ENCODE measurements around the gene USP20.

The USP20 gene

DNA sequence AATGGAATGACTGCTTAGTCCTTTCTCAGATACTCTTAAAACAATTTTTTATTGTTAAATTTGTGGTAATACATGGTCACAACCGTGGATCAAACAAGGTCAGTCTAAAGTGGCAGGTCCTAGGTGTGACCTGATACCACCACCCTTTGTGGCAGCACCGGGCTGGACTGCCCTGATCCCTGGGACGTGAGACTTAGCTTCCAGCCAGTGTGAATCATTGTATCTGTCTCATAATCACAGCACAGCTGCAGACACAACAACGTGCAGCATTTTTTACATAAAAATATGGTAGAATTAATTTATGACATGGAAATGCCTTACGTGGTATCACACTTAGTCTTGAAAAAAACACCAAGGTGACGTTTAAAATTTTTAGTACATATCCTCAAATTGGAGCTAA, 24.5 kb upstream of the USP20 start:
- ATAC-seq, result no peak
- no peak for TF ChIP-seq CSDC2 (CRISPR knock-in tag; IDR thresholded peaks at IDR 0.05)
- no peak for TF ChIP-seq PPARA (CRISPR knock-in tag; IDR thresholded peaks at IDR 0.05; ENCODE audit: borderline replicate concordance)
- no peak for TF ChIP-seq ESRRG (CRISPR knock-in tag; IDR thresholded peaks at IDR 0.05)
- TF ChIP-seq, protein P1, sequence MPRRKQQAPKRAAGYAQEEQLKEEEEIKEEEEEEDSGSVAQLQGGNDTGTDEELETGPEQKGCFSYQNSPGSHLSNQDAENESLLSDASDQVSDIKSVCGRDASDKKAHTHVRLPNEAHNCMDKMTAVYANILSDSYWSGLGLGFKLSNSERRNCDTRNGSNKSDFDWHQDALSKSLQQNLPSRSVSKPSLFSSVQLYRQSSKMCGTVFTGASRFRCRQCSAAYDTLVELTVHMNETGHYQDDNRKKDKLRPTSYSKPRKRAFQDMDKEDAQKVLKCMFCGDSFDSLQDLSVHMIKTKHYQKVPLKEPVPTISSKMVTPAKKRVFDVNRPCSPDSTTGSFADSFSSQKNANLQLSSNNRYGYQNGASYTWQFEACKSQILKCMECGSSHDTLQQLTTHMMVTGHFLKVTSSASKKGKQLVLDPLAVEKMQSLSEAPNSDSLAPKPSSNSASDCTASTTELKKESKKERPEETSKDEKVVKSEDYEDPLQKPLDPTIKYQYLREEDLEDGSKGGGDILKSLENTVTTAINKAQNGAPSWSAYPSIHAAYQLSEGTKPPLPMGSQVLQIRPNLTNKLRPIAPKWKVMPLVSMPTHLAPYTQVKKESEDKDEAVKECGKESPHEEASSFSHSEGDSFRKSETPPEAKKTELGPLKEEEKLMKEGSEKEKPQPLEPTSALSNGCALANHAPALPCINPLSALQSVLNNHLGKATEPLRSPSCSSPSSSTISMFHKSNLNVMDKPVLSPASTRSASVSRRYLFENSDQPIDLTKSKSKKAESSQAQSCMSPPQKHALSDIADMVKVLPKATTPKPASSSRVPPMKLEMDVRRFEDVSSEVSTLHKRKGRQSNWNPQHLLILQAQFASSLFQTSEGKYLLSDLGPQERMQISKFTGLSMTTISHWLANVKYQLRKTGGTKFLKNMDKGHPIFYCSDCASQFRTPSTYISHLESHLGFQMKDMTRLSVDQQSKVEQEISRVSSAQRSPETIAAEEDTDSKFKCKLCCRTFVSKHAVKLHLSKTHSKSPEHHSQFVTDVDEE (CRISPR knock-in tag; IDR thresholded peaks at IDR 0.05), result no peak

DNA sequence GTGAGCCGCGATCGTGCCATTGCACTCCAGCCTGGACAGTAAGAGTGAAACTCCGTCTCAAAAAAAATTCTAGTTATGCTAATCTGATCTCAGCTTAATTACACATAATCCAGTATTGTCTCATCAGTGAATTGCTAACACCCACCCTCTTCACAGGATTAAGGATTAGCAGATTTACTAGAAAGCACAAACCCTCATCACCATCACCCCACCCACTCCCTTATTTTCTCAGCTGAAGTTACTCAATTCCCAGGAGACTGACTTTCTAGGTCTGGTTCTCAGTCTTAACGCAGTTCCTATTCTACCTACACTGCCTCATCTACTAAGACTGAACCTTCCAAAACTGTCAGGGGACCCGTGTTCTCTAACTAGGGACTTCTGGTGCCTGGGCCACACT, 23.3 kb upstream of the USP20 start:
- no peak for TF ChIP-seq ZC3H10 (CRISPR knock-in tag; IDR thresholded peaks at IDR 0.05)
- TF ChIP-seq OSR1 (CRISPR knock-in tag; IDR thresholded peaks at IDR 0.05), result no peak
- TF ChIP-seq ZNF8 (CRISPR knock-in tag; IDR thresholded peaks at IDR 0.05), result no peak
- TF ChIP-seq TOX (CRISPR knock-in tag; IDR thresholded peaks at IDR 0.05; ENCODE audit: borderline replicate concordance), result no peak
- TF ChIP-seq, protein P2, sequence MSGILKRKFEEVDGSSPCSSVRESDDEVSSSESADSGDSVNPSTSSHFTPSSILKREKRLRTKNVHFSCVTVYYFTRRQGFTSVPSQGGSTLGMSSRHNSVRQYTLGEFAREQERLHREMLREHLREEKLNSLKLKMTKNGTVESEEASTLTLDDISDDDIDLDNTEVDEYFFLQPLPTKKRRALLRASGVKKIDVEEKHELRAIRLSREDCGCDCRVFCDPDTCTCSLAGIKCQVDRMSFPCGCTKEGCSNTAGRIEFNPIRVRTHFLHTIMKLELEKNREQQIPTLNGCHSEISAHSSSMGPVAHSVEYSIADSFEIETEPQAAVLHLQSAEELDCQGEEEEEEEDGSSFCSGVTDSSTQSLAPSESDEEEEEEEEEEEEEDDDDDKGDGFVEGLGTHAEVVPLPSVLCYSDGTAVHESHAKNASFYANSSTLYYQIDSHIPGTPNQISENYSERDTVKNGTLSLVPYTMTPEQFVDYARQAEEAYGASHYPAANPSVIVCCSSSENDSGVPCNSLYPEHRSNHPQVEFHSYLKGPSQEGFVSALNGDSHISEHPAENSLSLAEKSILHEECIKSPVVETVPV (CRISPR knock-in tag; IDR thresholded peaks at IDR 0.05), result no peak
- TF ChIP-seq, protein P3, sequence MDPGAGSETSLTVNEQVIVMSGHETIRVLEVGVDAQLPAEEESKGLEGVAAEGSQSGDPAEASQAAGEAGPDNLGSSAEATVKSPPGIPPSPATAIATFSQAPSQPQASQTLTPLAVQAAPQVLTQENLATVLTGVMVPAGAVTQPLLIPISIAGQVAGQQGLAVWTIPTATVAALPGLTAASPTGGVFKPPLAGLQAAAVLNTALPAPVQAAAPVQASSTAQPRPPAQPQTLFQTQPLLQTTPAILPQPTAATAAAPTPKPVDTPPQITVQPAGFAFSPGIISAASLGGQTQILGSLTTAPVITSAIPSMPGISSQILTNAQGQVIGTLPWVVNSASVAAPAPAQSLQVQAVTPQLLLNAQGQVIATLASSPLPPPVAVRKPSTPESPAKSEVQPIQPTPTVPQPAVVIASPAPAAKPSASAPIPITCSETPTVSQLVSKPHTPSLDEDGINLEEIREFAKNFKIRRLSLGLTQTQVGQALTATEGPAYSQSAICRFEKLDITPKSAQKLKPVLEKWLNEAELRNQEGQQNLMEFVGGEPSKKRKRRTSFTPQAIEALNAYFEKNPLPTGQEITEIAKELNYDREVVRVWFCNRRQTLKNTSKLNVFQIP (CRISPR knock-in tag; IDR thresholded peaks at IDR 0.05; ENCODE audit: borderline replicate concordance, low read depth), result no peak
- TF ChIP-seq RARB (CRISPR knock-in tag; IDR thresholded peaks at IDR 0.05), result no peak
- TF ChIP-seq SNAI2 (CRISPR knock-in tag; IDR thresholded peaks at IDR 0.05), result no peak
- TF ChIP-seq, protein P1 (CRISPR knock-in tag; IDR thresholded peaks at IDR 0.05), result no peak
- TF ChIP-seq ESRRG (CRISPR knock-in tag; IDR thresholded peaks at IDR 0.05), result no peak
- TF ChIP-seq, protein P4, sequence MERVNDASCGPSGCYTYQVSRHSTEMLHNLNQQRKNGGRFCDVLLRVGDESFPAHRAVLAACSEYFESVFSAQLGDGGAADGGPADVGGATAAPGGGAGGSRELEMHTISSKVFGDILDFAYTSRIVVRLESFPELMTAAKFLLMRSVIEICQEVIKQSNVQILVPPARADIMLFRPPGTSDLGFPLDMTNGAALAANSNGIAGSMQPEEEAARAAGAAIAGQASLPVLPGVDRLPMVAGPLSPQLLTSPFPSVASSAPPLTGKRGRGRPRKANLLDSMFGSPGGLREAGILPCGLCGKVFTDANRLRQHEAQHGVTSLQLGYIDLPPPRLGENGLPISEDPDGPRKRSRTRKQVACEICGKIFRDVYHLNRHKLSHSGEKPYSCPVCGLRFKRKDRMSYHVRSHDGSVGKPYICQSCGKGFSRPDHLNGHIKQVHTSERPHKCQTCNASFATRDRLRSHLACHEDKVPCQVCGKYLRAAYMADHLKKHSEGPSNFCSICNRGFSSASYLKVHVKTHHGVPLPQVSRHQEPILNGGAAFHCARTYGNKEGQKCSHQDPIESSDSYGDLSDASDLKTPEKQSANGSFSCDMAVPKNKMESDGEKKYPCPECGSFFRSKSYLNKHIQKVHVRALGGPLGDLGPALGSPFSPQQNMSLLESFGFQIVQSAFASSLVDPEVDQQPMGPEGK (CRISPR knock-in tag; IDR thresholded peaks at IDR 0.05; ENCODE audit: borderline replicate concordance), result no peak
- no peak for TF ChIP-seq TCF4 (CRISPR knock-in tag; IDR thresholded peaks at IDR 0.05; ENCODE audit: borderline replicate concordance)
- no peak for TF ChIP-seq ZFP30 (CRISPR knock-in tag; IDR thresholded peaks at IDR 0.05)
- TF ChIP-seq, protein P5, sequence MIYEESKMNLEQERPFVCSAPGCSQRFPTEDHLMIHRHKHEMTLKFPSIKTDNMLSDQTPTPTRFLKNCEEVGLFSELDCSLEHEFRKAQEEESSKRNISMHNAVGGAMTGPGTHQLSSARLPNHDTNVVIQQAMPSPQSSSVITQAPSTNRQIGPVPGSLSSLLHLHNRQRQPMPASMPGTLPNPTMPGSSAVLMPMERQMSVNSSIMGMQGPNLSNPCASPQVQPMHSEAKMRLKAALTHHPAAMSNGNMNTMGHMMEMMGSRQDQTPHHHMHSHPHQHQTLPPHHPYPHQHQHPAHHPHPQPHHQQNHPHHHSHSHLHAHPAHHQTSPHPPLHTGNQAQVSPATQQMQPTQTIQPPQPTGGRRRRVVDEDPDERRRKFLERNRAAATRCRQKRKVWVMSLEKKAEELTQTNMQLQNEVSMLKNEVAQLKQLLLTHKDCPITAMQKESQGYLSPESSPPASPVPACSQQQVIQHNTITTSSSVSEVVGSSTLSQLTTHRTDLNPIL (CRISPR knock-in tag; IDR thresholded peaks at IDR 0.05; ENCODE audit: low read depth), result no peak
- no peak for TF ChIP-seq ARNTL (CRISPR knock-in tag; IDR thresholded peaks at IDR 0.05; ENCODE audit: borderline replicate concordance, low read depth)
- TF ChIP-seq BACH2 (CRISPR knock-in tag; IDR thresholded peaks at IDR 0.05; ENCODE audit: borderline replicate concordance), result no peak
- no peak for TF ChIP-seq CSDC2 (CRISPR knock-in tag; IDR thresholded peaks at IDR 0.05)
- TF ChIP-seq GLIS3 (CRISPR knock-in tag; IDR thresholded peaks at IDR 0.05), result no peak
- no peak for TF ChIP-seq ZNF565 (CRISPR knock-in tag; conservative IDR thresholded peaks at IDR 0.05; ENCODE audit: low read depth)
- ATAC-seq, result no peak; the same call in 2 of the 3 replicates
